ENCODE results near the gene RPGR.
A peak's percentile ranks its signal among the peaks of the same experiment; 100 is the strongest.

The RPGR gene

DNA sequence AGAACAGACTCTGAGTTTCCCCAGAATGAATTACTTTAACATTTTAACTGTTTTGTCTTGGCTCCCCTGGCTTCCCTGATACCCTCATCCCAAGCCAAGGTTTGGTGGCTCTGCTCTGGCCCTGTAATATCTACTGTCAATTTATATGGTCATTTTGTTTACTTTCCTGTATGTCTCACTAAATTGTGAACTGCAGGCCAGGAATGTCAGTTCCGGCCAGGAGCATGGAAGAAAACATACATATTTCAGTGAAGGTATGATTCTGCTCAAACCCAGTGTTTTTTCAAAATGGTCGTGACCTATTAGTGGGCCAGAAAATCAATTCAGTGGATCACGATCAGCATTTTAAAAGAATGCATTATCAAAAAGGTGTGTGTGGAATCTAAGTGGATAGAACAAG, 1.2 kb downstream of the RPGR start:
- H3K27me3 ChIP-seq, result no peaks in the 10 kb centered on the region
- H3K36me3 ChIP-seq, result no peaks in the 10 kb centered on the region
- peak overlapping the region; percentile 94 for H3K27ac ChIP-seq
- no peaks in the 10 kb centered on the region for H3K9me3 ChIP-seq
- TF ChIP-seq, protein P1, sequence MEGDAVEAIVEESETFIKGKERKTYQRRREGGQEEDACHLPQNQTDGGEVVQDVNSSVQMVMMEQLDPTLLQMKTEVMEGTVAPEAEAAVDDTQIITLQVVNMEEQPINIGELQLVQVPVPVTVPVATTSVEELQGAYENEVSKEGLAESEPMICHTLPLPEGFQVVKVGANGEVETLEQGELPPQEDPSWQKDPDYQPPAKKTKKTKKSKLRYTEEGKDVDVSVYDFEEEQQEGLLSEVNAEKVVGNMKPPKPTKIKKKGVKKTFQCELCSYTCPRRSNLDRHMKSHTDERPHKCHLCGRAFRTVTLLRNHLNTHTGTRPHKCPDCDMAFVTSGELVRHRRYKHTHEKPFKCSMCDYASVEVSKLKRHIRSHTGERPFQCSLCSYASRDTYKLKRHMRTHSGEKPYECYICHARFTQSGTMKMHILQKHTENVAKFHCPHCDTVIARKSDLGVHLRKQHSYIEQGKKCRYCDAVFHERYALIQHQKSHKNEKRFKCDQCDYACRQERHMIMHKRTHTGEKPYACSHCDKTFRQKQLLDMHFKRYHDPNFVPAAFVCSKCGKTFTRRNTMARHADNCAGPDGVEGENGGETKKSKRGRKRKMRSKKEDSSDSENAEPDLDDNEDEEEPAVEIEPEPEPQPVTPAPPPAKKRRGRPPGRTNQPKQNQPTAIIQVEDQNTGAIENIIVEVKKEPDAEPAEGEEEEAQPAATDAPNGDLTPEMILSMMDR (IDR thresholded peaks at IDR 0.05), result no peak
- peaks cover 6 to 12% of the 10 kb centered on the region in 2 experiments for H3K4me1 ChIP-seq (ENCODE audit: control insufficient read depth in 1 of 2, insufficient read depth in 1 of 2, low read depth in 1 of 2, low read length in 1 of 2)
- peak overlapping the region; percentile 75 to 81 for H3K4me3 ChIP-seq (ENCODE audit: low read depth in 1 of 2, low read length in 1 of 2)

DNA sequence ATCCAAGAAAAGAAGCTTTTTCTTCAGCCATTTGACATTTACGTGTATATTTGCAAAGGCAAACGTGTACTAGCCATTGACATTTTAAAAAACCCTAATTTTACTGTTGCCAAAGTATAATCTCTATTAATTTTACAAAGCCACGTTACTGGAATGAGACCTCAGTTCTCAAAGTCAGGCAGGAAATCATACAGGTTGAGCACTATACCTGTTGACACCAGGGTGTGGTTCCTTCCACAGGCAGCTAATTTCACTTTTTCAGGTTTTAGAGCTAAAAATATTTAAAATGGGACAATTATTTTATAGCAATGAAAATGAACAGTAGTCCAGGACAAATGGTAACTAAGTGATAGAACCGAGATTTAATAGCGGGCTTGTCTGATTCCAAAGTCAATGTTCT, 6.5 kb downstream of the RPGR start:
- TF ChIP-seq, protein P1 (IDR thresholded peaks at IDR 0.05), result no peak
- Histone ChIP-seq H3K36me3 (peaks cover 9% of the 10 kb centered on the region), H3K9me3 (no peaks in the 10 kb centered on the region), H3K4me3 (ENCODE audit: low read depth in 1 of 2, low read length in 1 of 2) (no peak overlapping the region), H3K27me3 (no peaks in the 10 kb centered on the region), H3K4me1 (ENCODE audit: control insufficient read depth in 1 of 2, insufficient read depth in 1 of 2, low read depth in 1 of 2, low read length in 1 of 2) (no peaks in the 10 kb centered on the region), H3K27ac (no peak overlapping the region)

DNA sequence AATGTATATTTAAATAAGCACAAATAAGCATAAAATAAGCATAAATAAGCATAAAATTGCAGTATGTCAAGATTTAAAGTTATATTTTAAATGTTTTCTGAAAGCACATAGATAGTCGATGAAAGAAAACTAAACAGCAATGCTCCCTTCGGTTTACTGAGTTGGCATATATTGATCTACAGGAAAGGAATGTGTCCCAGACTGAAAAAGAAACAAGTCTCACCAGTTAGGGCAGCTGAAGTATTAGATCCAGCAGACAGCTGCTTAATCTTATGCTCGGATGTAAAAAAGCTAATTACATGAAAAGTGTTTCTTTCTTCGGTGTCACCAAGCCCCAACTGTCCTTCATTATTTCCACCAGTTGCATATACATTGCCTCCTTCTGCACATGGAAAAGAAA, 8.7 kb downstream of the RPGR start:
- Histone ChIP-seq H3K27ac (peak overlapping the region; percentile 36), H3K27me3 (no peaks in the 10 kb centered on the region), H3K4me1 (ENCODE audit: control insufficient read depth in 1 of 2, insufficient read depth in 1 of 2, low read depth in 1 of 2, low read length in 1 of 2) (no peaks in the 10 kb centered on the region), H3K4me3 (ENCODE audit: low read depth in 1 of 2, low read length in 1 of 2) (no peak overlapping the region), H3K9me3 (no peaks in the 10 kb centered on the region), H3K36me3 (peaks cover 12% of the 10 kb centered on the region)
- TF ChIP-seq, protein P1 (IDR thresholded peaks at IDR 0.05), result no peak

DNA sequence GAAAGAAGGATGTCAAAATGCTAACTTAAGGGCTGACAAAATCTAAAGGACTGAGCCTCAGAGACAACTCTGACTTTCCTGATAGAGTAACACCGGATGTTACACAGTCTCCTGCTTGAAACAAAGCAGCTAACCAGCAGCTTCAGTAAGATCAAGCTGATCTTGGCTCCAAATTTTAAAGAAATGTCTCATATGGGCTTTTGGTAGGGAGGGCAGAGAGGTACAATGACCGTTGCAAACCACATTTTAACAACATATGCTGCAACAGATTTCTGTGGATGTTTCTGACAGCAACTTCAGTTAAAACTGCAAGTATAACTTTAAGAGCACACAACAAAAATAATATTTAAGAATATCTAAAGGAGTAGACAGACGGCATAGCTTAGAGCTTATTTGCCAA, 9.1 kb downstream of the RPGR start:
- no peaks in the 10 kb centered on the region for H3K4me1 ChIP-seq (ENCODE audit: control insufficient read depth in 1 of 2, insufficient read depth in 1 of 2, low read depth in 1 of 2, low read length in 1 of 2)
- H3K9me3 ChIP-seq, result no peaks in the 10 kb centered on the region
- H3K36me3 ChIP-seq, result peaks cover 16% of the 10 kb centered on the region
- peak overlapping the region; percentile 36 for H3K27ac ChIP-seq
- TF ChIP-seq, protein P1 (IDR thresholded peaks at IDR 0.05), result no peak
- H3K27me3 ChIP-seq, result no peaks in the 10 kb centered on the region
- H3K4me3 ChIP-seq (ENCODE audit: low read depth in 1 of 2, low read length in 1 of 2), result no peak overlapping the region

DNA sequence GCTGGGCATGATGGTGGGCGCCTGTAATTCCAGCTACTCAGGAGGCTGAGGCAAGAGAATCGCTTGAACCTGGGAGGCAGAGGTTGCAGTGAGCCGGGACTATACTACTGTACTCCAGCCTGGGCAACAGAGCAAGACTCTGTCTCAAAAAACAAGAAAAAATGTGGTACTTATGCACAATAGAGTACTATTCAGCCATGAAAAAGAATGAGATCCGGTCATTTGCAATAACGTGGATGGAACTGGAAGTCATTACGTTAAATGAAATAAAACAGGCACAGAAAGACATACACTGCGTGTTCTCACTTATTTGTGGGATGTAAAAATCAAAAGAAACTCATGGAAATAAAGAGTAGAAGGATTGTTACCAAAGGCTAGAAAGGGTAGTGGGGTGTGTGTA, 12.1 kb downstream of the RPGR start:
- peaks cover 17% of the 10 kb centered on the region for H3K36me3 ChIP-seq
- no peaks in the 10 kb centered on the region for H3K27me3 ChIP-seq
- TF ChIP-seq, protein P1 (IDR thresholded peaks at IDR 0.05), result no peak
- no peak overlapping the region for H3K4me3 ChIP-seq (ENCODE audit: low read depth in 1 of 2, low read length in 1 of 2)
- H3K9me3 ChIP-seq, result no peaks in the 10 kb centered on the region
- no peak overlapping the region for H3K27ac ChIP-seq
- H3K4me1 ChIP-seq (ENCODE audit: control insufficient read depth in 1 of 2, insufficient read depth in 1 of 2, low read depth in 1 of 2, low read length in 1 of 2), result no peaks in the 10 kb centered on the region

DNA sequence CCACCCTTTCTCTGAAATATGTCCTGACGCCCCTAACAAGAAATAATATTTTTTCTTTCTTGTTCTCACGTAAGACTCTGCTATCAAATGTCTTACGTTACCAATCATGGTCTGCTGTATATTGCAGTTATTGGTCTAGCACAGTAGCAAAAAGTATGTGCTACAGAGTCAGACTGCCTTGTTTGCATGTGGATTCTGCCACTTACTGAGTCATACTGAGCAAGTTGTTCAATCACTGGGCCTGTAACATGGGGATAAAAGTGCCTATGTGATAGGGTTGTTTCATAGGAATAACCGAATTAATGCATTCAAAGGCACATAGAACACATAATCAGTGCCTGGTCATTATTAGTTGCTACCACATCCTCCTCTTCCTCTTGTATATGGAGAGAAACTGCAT, 14.1 kb downstream of the RPGR start:
- no peak overlapping the region for H3K27ac ChIP-seq
- peaks cover 17% of the 10 kb centered on the region for H3K36me3 ChIP-seq
- no peaks in the 10 kb centered on the region for H3K9me3 ChIP-seq
- TF ChIP-seq, protein P1 (IDR thresholded peaks at IDR 0.05), result no peak
- no peaks in the 10 kb centered on the region for H3K4me1 ChIP-seq (ENCODE audit: control insufficient read depth in 1 of 2, insufficient read depth in 1 of 2, low read depth in 1 of 2, low read length in 1 of 2)
- H3K27me3 ChIP-seq, result no peaks in the 10 kb centered on the region
- H3K4me3 ChIP-seq (ENCODE audit: low read depth in 1 of 2, low read length in 1 of 2), result no peak overlapping the region

All from neutrophil (primary cell).